ENCODE data around the gene SLC16A10. TPM values are rescaled to one million over a fixed set of nuclear protein-coding genes. Genes with fewer than 3 reads are reported as not detected.

Gene SLC16A10
- polyA plus RNA-seq, 4 donors = 0.81 to 24.1 (median 4.3) TPM

DNA sequence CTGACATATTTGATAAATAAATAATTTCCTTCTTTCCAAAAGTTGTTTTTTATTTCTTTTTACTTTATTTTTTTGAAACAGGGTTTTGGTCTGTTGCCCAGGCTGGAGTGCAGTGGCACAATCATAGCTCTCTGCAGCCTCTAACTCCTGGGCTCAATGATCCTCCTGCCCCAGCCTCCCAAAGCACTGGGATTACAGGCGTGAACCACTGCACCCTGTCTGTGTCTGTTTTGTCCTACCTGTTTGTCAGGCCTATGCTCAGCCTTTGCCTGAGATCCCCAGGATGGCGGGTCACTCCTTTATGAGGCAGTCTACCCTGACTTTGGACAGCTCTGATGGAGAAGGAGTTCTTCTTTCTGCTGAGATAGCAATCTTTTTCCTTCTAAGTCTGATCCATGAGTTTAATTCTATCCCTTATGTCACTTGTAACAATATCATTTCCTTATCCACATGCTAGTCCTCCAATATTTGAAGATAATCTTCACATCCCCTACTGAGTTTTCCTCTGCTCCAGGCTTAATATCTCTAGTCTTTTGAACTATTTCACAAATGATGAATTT is 14.4 kb upstream of the SLC16A10 start:
- FAIRE-seq = no peak
- H3K4me3 ChIP-seq (ENCODE audit: low read depth in 1 of 3, low read length in 3 of 3) = no peak overlapping the region
- 84 to 98% (median 85%) methylated on average over 2 of the region's 2 CpGs for WGBS, 3 donors

DNA sequence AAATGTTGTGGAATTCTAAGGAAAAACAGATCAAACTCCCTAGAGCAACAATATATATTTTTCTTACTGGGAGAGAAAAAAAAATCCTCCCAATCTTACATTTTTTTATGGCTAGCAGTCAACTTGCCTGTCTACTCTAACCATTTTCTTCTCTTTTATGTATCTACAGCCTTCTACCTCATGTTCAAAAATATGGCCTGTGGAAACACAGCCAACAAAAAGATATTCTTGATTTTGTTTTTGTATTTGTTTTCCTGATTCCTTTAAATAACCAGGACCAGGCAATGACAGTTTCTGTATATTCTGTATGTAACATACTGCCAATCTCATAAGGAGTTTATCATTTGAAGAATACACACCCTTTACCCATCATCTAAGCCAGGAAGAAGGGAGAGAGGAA is 13.0 kb upstream of the SLC16A10 start:
- Histone ChIP-seq H3K36me3 (ENCODE audit: control insufficient read depth in 3 of 3, insufficient read depth in 2 of 3, low read depth in 1 of 3, low read length in 3 of 3) (no peaks in the 10 kb centered on the region), H3K9me3 (ENCODE audit: control insufficient read depth in 2 of 2, insufficient read depth in 1 of 2, low read depth in 1 of 2, low read length in 1 of 2) (no peaks in the 10 kb centered on the region), H3K27me3 (ENCODE audit: control insufficient read depth in 3 of 3, insufficient read depth in 3 of 3, low read length in 3 of 3) (peaks cover 0 to 2% (median 0%) of the 10 kb centered on the region in 3 donors), H3K27ac (ENCODE audit: low read depth in 1 of 3, low read length in 2 of 3) (no peak overlapping the region), H3K4me1 (ENCODE audit: control insufficient read depth in 3 of 3, insufficient read depth in 2 of 3, low read depth in 1 of 3, low read length in 2 of 3) (no peaks in the 10 kb centered on the region), H3K4me3 (ENCODE audit: low read depth in 1 of 3, low read length in 3 of 3) (no peak overlapping the region)
- FAIRE-seq (no peak), DNase-seq (no peak)

More for the DNA sequence above, 14.4 kb upstream of the SLC16A10 start:
- Histone ChIP-seq H3K27me3 (ENCODE audit: control insufficient read depth in 3 of 3, insufficient read depth in 3 of 3, low read length in 3 of 3) (peaks cover 0 to 2% (median 0%) of the 10 kb centered on the region in 3 donors), H3K9me3 (ENCODE audit: control insufficient read depth in 2 of 2, insufficient read depth in 1 of 2, low read depth in 1 of 2, low read length in 1 of 2) (no peaks in the 10 kb centered on the region), H3K36me3 (ENCODE audit: control insufficient read depth in 3 of 3, insufficient read depth in 2 of 3, low read depth in 1 of 3, low read length in 3 of 3) (no peaks in the 10 kb centered on the region), H3K4me1 (ENCODE audit: control insufficient read depth in 3 of 3, insufficient read depth in 2 of 3, low read depth in 1 of 3, low read length in 2 of 3) (no peaks in the 10 kb centered on the region), H3K27ac (ENCODE audit: low read depth in 1 of 3, low read length in 2 of 3) (no peak overlapping the region)
- DNase-seq = no peak

DNA sequence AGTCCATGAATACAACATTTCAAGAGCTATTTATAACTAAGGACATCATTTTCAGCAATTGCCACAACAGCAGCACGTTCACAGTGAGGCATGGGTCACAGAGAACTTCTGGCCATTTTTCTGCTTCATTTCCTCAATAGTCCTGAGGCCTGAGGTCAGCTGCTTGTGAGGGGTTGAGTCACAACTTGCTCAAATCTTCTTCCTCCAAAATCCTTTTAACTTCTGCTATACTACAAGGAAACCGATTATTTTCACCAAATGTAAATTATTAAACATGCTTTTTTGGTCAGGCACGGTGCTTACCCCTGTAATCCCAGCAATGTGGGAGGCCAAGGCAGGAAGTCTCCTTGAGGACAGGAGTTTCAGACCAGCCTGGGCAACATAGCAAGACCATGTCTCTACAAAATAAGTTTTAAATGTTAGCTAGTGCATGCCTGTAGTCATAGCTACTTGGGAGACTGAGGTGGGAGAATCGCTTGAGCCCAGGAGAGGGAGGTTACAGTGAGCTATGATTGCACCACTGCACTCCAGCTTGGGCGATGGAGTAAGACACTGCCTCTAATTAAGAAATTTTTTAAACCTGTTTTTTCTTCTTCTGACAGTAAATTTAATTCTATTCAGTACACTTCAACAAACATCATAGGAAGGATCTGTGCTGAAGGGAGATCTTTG is 11.1 kb upstream of the SLC16A10 start:
- FAIRE-seq = no peak
- 63 to 70% (median 70%) methylated on average over 5 of the region's 5 CpGs for WGBS, 3 donors
- DNase-seq = no peak
- no peak overlapping the region for H3K27ac ChIP-seq (ENCODE audit: low read depth in 1 of 3, low read length in 2 of 3)
- H3K4me1 ChIP-seq (ENCODE audit: control insufficient read depth in 3 of 3, insufficient read depth in 2 of 3, low read depth in 1 of 3, low read length in 2 of 3) = no peaks in the 10 kb centered on the region
- no peaks in the 10 kb centered on the region for H3K36me3 ChIP-seq (ENCODE audit: control insufficient read depth in 3 of 3, insufficient read depth in 2 of 3, low read depth in 1 of 3, low read length in 3 of 3)
- H3K27me3 ChIP-seq (ENCODE audit: control insufficient read depth in 3 of 3, insufficient read depth in 3 of 3, low read length in 3 of 3) = peaks cover 0 to 2% (median 0%) of the 10 kb centered on the region in 3 donors
- H3K4me3 ChIP-seq (ENCODE audit: low read depth in 1 of 3, low read length in 3 of 3) = no peak overlapping the region
- H3K9me3 ChIP-seq (ENCODE audit: control insufficient read depth in 2 of 2, insufficient read depth in 1 of 2, low read depth in 1 of 2, low read length in 1 of 2) = no peaks in the 10 kb centered on the region

DNA sequence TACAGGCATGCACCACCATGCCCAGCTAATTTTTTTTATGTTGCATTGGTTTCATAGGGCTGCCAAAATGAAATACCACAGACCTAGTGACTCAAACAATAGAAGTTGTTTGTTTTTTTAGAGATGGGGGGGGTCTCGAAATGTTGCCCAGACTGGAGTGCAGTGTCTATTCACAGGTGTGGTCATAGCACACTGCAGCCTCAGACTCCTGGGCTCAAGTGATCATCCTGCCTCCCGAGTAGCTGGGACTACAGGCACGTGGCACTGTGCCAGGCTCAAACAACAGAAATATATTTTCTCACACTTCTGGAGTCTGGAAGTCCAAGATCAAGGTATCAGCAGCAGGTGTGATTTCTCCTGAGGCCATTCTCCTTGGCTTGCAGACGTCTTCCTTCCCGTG is 6.6 kb upstream of the SLC16A10 start:
- H3K4me3 ChIP-seq (ENCODE audit: low read depth in 1 of 3, low read length in 3 of 3) = no peak overlapping the region
- FAIRE-seq = no peak
- no peaks in the 10 kb centered on the region for H3K4me1 ChIP-seq (ENCODE audit: control insufficient read depth in 3 of 3, insufficient read depth in 2 of 3, low read depth in 1 of 3, low read length in 2 of 3)
- H3K36me3 ChIP-seq (ENCODE audit: control insufficient read depth in 3 of 3, insufficient read depth in 2 of 3, low read depth in 1 of 3, low read length in 3 of 3) = no peaks in the 10 kb centered on the region
- H3K9me3 ChIP-seq (ENCODE audit: control insufficient read depth in 2 of 2, insufficient read depth in 1 of 2, low read depth in 1 of 2, low read length in 1 of 2) = no peaks in the 10 kb centered on the region
- 10 to 31% (median 23%) methylated on average over 5 of the region's 5 CpGs for WGBS, 3 donors
- peak; percentile 41 to 42 for DNase-seq
- H3K27ac ChIP-seq (ENCODE audit: low read depth in 1 of 3, low read length in 2 of 3) = no peak overlapping the region
- H3K27me3 ChIP-seq (ENCODE audit: control insufficient read depth in 3 of 3, insufficient read depth in 3 of 3, low read length in 3 of 3) = peaks cover 0 to 4% (median 0%) of the 10 kb centered on the region in 3 donors

DNA sequence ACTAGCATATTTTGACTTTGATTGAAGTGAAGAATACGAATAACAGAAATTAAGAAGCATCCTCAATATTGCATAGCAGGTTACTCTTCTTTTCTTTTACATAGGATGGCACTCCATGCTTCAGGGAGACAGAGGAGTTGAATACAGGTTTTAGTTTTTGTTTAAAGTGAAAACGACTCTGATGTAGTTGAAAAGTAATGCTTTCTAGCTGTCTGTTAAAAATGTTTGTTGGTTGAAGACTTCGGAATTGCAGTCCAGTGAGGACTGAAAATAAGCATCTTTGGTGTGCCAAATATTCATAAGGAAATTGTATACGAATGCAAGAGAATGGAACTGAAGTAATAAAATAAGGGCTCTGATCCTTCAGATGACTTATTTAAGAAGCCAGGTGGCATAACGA is 618 bp upstream of the SLC16A10 start:
- Histone ChIP-seq H3K27me3 (ENCODE audit: control insufficient read depth in 3 of 3, insufficient read depth in 3 of 3, low read length in 3 of 3) (peaks cover 0 to 6% (median 0%) of the 10 kb centered on the region in 3 donors), H3K4me1 (ENCODE audit: control insufficient read depth in 3 of 3, insufficient read depth in 2 of 3, low read depth in 1 of 3, low read length in 2 of 3) (peaks cover 0 to 4% (median 0%) of the 10 kb centered on the region in 3 donors), H3K9me3 (ENCODE audit: control insufficient read depth in 2 of 2, insufficient read depth in 1 of 2, low read depth in 1 of 2, low read length in 1 of 2) (no peaks in the 10 kb centered on the region), H3K27ac (ENCODE audit: low read depth in 1 of 3, low read length in 2 of 3) (no peak overlapping the region), H3K4me3 (ENCODE audit: low read depth in 1 of 3, low read length in 3 of 3) (peak overlapping the region; percentile 54 to 88 (median 68)), H3K36me3 (ENCODE audit: control insufficient read depth in 3 of 3, insufficient read depth in 2 of 3, low read depth in 1 of 3, low read length in 3 of 3) (no peaks in the 10 kb centered on the region)
- DNase-seq (no peak), FAIRE-seq (no peak)
- 6 to 16% (median 13%) methylated on average over 5 of the region's 5 CpGs for WGBS, 3 donors

DNA sequence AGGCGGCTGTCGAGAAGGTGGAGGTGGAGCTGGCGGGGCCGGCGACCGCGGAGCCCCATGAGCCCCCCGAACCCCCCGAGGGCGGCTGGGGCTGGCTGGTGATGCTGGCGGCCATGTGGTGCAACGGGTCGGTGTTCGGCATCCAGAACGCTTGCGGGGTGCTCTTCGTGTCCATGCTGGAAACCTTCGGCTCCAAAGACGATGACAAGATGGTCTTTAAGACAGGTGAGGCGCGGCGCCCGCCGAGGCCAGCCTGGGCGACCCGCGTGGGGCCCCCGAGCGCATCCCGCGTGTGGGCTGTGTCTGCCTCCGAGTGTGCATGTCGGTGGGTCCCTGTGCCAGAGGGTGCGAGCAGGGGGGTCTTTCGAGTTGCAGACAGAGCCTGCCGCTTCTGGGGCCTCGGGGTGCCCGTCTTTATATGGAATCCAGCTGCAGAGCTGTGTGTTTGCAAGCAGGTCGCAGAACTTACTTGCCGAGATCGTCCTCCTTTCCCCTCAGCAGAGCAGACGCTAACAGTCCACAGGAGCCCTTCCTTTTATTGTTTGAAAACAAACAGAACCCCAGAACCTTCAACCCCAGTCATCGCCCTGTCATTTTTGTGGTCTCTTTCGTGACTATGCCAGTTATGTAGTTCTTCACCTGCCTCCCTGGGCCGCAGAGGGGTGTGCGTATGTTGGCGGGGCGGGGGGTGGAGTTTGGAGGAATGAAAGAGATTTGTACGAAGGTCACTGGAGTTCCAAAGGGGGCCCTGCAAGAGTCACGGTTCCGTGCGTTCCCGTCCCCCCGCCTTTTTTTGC is 766 bp downstream of the SLC16A10 start:
- FAIRE-seq (no peak), DNase-seq (peak; percentile 50 to 73)
- Histone ChIP-seq H3K27me3 (ENCODE audit: control insufficient read depth in 3 of 3, insufficient read depth in 3 of 3, low read length in 3 of 3) (peaks cover 0 to 6% (median 0%) of the 10 kb centered on the region in 3 donors), H3K4me3 (ENCODE audit: low read depth in 1 of 3, low read length in 3 of 3) (peak overlapping the region; percentile 54 to 88 (median 68)), H3K27ac (ENCODE audit: low read depth in 1 of 3, low read length in 2 of 3) (peak overlapping the region in 1 of 3 donors; percentile 55), H3K4me1 (ENCODE audit: control insufficient read depth in 3 of 3, insufficient read depth in 2 of 3, low read depth in 1 of 3, low read length in 2 of 3) (peaks cover 0 to 4% (median 0%) of the 10 kb centered on the region in 3 donors), H3K9me3 (ENCODE audit: control insufficient read depth in 2 of 2, insufficient read depth in 1 of 2, low read depth in 1 of 2, low read length in 1 of 2) (no peaks in the 10 kb centered on the region), H3K36me3 (ENCODE audit: control insufficient read depth in 3 of 3, insufficient read depth in 2 of 3, low read depth in 1 of 3, low read length in 3 of 3) (no peaks in the 10 kb centered on the region)
- WGBS, 3 donors = 1 to 2% (median 1%) methylated on average over 39 to 54 of the region's 54 CpGs

DNA sequence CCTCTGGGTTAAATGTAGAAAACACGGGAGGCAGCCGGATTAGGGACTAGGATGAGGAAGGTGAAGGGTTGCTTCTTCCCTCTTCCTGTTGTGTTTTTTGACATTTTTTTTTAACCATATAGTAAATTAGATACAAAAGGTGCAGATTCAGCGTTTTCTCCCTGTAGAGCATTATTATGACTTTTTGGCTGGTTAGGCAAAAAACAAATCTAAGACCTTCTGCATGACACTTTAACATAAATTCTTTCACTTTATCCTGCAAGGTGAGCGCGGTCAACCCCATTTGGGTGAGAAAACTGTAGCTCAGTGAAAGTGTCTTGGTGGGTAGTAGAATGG is 1.3 kb downstream of the SLC16A10 start:
- FAIRE-seq (no peak), DNase-seq (no peak)
- Histone ChIP-seq H3K27me3 (ENCODE audit: control insufficient read depth in 3 of 3, insufficient read depth in 3 of 3, low read length in 3 of 3) (peaks cover 0 to 2% (median 0%) of the 10 kb centered on the region in 3 donors), H3K9me3 (ENCODE audit: control insufficient read depth in 2 of 2, insufficient read depth in 1 of 2, low read depth in 1 of 2, low read length in 1 of 2) (no peaks in the 10 kb centered on the region), H3K4me3 (ENCODE audit: low read depth in 1 of 3, low read length in 3 of 3) (peak overlapping the region in 2 of 3 donors; percentile 54 to 88), H3K4me1 (ENCODE audit: control insufficient read depth in 3 of 3, insufficient read depth in 2 of 3, low read depth in 1 of 3, low read length in 2 of 3) (peaks cover 0 to 4% (median 0%) of the 10 kb centered on the region in 3 donors), H3K36me3 (ENCODE audit: control insufficient read depth in 3 of 3, insufficient read depth in 2 of 3, low read depth in 1 of 3, low read length in 3 of 3) (no peaks in the 10 kb centered on the region), H3K27ac (ENCODE audit: low read depth in 1 of 3, low read length in 2 of 3) (peak overlapping the region in 1 of 3 donors; percentile 55)
- WGBS, 3 donors = 19 to 25% (median 24%) methylated on average over 5 of the region's 5 CpGs

DNA sequence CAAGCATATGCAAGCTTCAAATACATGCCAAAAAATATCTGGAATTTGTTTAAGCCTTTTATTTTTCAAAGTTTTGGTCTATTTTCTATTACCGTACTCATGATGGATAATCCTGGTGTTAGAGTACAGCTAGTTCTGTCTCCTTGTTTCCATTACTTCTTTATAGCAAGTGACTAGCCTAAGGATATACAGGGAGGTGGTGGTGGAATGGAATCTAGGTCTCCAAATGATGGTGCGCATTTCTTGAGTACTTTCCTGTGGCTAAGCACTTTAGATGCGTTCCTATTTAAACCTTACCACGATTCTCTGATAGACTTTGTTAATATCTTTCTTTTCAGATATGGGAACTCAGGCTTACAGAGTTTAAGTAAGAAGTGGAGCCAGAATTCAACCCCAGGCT is 3.5 kb downstream of the SLC16A10 start:
- Histone ChIP-seq H3K4me1 (ENCODE audit: control insufficient read depth in 3 of 3, insufficient read depth in 2 of 3, low read depth in 1 of 3, low read length in 2 of 3) (peaks cover 0 to 4% (median 0%) of the 10 kb centered on the region in 3 donors), H3K27ac (ENCODE audit: low read depth in 1 of 3, low read length in 2 of 3) (no peak overlapping the region), H3K4me3 (ENCODE audit: low read depth in 1 of 3, low read length in 3 of 3) (no peak overlapping the region), H3K36me3 (ENCODE audit: control insufficient read depth in 3 of 3, insufficient read depth in 2 of 3, low read depth in 1 of 3, low read length in 3 of 3) (peaks cover 0 to 6% (median 0%) of the 10 kb centered on the region in 3 donors), H3K27me3 (ENCODE audit: control insufficient read depth in 3 of 3, insufficient read depth in 3 of 3, low read length in 3 of 3) (peaks cover 0 to 2% (median 0%) of the 10 kb centered on the region in 3 donors), H3K9me3 (ENCODE audit: control insufficient read depth in 2 of 2, insufficient read depth in 1 of 2, low read depth in 1 of 2, low read length in 1 of 2) (peaks cover 0 to 4% of the 10 kb centered on the region in 2 donors)
- DNase-seq = no peak
- WGBS, 3 donors = 84 to 87% (median 87%) methylated on average over 4 of the region's 4 CpGs
- FAIRE-seq = no peak
